Esophagus squamous epithelium (tissue), 4 donors: ENCODE results near the gene LRP5.

Experiments used
- CTCF ChIP-seq, 6 experiments: fragments of 450-650 bp in 4 of 6; fragments of 200-600 bp in 2 of 6; sonication (generic) in 2 of 6; IDR thresholded peaks; one replicate each; pipeline ENCODE4 v1.5.1; 2016 to 2019; ENCODE audit warnings: antibody characterized with exemption in 6 of 6, mild to moderate bottlenecking in 4 of 6, moderate library complexity in 4 of 6
- POLR2A ChIP-seq, 4 donors: fragments of 450-650 bp; IDR thresholded peaks; one replicate each; pipeline ENCODE4 v1.6.1; 2017; ENCODE audit warnings: antibody characterized with exemption in 4 of 4, mild to moderate bottlenecking in 4 of 4, moderate library complexity in 3 of 4

- TF ChIP-seq CTCF (IDR thresholded peaks at IDR 0.05) (no peak), POLR2A (IDR thresholded peaks at IDR 0.05) (no peak)
Measured at GRCh38 chr11:68403831-68404230, 91.4 kb downstream of the LRP5 start.
